ENCODE results near the gene NLGN1.

DNA sequence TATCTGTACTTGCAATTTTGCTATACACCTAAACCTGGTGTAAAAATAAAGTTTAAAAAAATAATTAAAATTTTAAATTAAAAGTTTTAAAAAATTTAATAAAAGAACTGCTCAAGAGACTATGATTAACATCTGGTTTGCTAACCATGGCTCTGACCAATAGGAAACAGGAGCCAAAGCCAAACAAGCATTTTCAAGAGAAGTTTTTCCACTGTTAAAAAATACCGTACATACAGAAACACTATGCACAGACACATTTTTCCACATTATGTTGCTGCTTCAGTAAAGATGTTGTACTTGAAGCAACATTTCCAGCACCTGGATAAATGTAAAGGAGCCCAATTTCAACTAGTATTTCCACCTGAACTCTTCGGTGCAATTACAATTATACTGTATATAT, 917.7 kb downstream of the NLGN1 start:
- TF ChIP-seq EZH2phosphoT487 (IDR thresholded peaks at IDR 0.05; ENCODE audit: insufficient read depth, low read depth) (no peak), EZH2 (IDR thresholded peaks at IDR 0.05; ENCODE audit: insufficient read depth, poor library complexity, severe bottlenecking) (no peak)

Measured in GM23248 (cell line).